ENCODE results near the gene HELT. TPM values are rescaled to one million over a fixed set of nuclear protein-coding genes. Genes with fewer than 3 reads are reported as not detected.
"Not testable (repeated sequence)": the region's sequence is repeated elsewhere in the genome, so short reads cannot be mapped to it uniquely, and the experiment has no call there.

HELT gene
- total and polyA plus RNA-seq, 2 donors from 2014 or later = 0.37 TPM; not detected in 1

DNA sequence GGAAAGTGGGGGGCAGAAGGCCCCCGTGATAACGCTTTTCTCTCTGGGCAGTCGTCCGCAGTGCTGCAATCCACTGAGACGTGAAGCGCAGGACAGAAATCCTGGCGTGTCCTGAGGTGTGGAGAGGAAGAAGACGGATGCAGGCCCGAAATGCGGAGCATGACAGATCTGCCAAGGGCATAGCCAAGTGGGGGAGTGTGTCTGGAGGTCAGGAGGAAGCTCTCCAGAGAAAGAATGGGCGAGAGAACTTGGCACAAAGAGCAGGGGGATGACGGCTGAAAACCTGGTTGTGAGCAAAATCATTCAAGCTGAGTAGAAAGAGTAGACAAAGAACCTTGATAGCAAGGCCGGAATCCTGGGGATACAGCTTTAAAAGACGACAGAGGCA, 23.7 kb upstream of the HELT start:
- intact Hi-C loops (cut with DNase I) = no loop called here
- Histone ChIP-seq H3K9me3 (ENCODE audit: control insufficient read depth in 2 of 3, insufficient read depth in 1 of 3, low read length in 3 of 3) (no peaks in the 10 kb centered on the region), H3K4me1 (ENCODE audit: control insufficient read depth in 2 of 3, insufficient read depth in 2 of 3, low read depth in 1 of 3, low read length in 3 of 3) (no peaks in the 10 kb centered on the region), H3K4me3 (ENCODE audit: low read length in 3 of 3) (no peak overlapping the region), H3K27ac (ENCODE audit: low read depth in 2 of 2, low read length in 2 of 2) (no peak overlapping the region), H3K9ac (ENCODE audit: low read length in 3 of 3) (no peak overlapping the region), H3K36me3 (ENCODE audit: control insufficient read depth in 2 of 3, insufficient read depth in 3 of 3, low read length in 3 of 3) (no peaks in the 10 kb centered on the region), H3K27me3 (ENCODE audit: control insufficient read depth, insufficient read depth, low read length) (no peaks in the 10 kb centered on the region)
- TF ChIP-seq, protein P1, sequence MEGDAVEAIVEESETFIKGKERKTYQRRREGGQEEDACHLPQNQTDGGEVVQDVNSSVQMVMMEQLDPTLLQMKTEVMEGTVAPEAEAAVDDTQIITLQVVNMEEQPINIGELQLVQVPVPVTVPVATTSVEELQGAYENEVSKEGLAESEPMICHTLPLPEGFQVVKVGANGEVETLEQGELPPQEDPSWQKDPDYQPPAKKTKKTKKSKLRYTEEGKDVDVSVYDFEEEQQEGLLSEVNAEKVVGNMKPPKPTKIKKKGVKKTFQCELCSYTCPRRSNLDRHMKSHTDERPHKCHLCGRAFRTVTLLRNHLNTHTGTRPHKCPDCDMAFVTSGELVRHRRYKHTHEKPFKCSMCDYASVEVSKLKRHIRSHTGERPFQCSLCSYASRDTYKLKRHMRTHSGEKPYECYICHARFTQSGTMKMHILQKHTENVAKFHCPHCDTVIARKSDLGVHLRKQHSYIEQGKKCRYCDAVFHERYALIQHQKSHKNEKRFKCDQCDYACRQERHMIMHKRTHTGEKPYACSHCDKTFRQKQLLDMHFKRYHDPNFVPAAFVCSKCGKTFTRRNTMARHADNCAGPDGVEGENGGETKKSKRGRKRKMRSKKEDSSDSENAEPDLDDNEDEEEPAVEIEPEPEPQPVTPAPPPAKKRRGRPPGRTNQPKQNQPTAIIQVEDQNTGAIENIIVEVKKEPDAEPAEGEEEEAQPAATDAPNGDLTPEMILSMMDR (IDR thresholded peaks at IDR 0.05; ENCODE audit: borderline replicate concordance, extremely low read depth, insufficient read depth) = no peak
- FAIRE-seq (no peak), DNase-seq (no peak)

DNA sequence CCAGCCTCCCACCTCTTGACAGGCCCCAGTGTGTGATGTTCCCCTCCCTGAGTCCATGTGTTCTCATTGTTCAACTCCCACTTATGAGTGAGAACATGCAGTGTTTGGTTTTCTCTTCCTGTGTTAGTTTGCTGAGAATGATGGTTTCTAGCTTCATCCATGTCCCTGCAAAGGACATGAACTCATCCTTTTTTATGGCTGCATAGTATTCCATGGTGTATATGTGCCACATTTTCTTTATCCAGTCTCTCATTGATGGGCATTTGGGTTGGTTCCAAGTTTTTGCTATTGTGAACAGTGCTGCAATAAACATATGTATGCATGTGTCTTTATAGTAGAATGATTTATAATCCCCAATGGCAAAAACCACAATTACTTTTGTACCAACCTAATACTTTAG, 20.6 kb upstream of the HELT start:
- FAIRE-seq; H3K9ac ChIP-seq (ENCODE audit: low read length in 3 of 3); H3K9me3 ChIP-seq (ENCODE audit: control insufficient read depth in 2 of 3, insufficient read depth in 1 of 3, low read length in 3 of 3); H3K4me3 ChIP-seq (ENCODE audit: low read length in 3 of 3); H3K27ac ChIP-seq (ENCODE audit: low read depth in 2 of 2, low read length in 2 of 2); intact Hi-C loops (cut with DNase I); H3K4me1 ChIP-seq (ENCODE audit: control insufficient read depth in 2 of 3, insufficient read depth in 2 of 3, low read depth in 1 of 3, low read length in 3 of 3); DNase-seq; H3K36me3 ChIP-seq (ENCODE audit: control insufficient read depth in 2 of 3, insufficient read depth in 3 of 3, low read length in 3 of 3); H3K27me3 ChIP-seq (ENCODE audit: control insufficient read depth, insufficient read depth, low read length): not testable (repeated sequence)

DNA sequence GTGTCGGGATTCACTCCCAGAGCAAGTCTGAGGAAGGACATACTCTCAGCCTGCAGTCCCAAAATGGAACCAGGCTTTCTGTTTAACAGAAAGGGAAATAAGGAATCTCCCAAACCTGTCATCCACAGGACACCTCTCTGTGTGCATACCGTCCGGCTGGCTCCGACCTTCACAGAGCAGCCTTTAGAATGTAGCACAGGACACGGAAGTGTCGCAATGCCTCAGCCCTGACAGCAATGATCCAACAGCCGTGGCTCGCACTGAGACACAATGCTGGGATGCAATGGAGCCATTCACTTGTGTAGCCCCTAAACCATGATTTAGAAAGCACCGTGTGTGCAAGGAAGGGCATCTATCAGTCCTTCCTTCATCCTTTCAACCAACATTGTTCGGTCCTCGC, 15.5 kb upstream of the HELT start:
- DNase-seq = no peak
- intact Hi-C loops (cut with DNase I) = no loop called here
- Histone ChIP-seq H3K9ac (ENCODE audit: low read length in 3 of 3) (no peak overlapping the region), H3K27ac (ENCODE audit: low read depth in 2 of 2, low read length in 2 of 2) (no peak overlapping the region), H3K36me3 (ENCODE audit: control insufficient read depth in 2 of 3, insufficient read depth in 3 of 3, low read length in 3 of 3) (no peaks in the 10 kb centered on the region), H3K27me3 (ENCODE audit: control insufficient read depth, insufficient read depth, low read length) (no peaks in the 10 kb centered on the region), H3K4me3 (ENCODE audit: low read length in 3 of 3) (no peak overlapping the region), H3K4me1 (ENCODE audit: control insufficient read depth in 2 of 3, insufficient read depth in 2 of 3, low read depth in 1 of 3, low read length in 3 of 3) (peaks cover 0 to 8% (median 0%) of the 10 kb centered on the region in 3 donors), H3K9me3 (ENCODE audit: control insufficient read depth in 2 of 3, insufficient read depth in 1 of 3, low read length in 3 of 3) (no peaks in the 10 kb centered on the region)
- TF ChIP-seq, protein P1 (IDR thresholded peaks at IDR 0.05; ENCODE audit: borderline replicate concordance, extremely low read depth, insufficient read depth) = no peak
- no peak for FAIRE-seq

DNA sequence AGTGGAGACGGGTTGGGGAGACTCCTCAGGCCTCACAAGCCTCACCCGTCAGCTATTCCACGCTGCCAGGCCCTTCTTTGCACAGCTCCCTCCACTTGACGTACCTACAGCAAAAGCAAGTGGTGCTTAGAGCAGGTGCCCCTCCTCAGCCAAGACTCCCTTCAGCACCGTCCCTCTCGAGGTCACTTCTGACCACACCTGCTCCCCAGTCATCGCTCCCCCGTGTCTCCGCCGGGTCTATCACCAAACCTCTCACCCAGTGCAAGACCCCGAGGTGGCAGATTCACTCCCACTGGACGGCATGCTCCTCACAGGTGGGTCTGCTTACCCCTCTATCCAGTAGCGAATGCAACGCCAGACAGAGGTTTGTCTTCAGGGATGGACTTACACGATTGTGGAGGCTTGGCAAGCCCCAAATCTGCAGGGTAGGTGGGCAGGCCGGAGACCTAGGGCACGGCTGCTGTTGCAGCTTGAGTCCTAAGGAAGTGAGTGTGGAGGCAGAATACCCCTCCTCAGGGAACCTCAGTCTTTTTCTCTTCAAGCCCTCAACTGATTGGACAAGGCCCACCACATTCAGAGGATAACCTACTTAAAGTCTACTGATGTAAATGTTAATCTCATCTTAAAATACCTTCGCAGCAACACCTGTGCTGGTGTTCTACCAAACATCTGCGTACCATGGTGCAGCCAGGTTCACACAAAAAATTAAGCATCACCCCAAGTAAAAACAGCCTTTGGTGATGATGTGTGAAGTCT, 14.5 kb upstream of the HELT start:
- Histone ChIP-seq H3K9ac (ENCODE audit: low read length in 3 of 3) (peak overlapping the region in 1 of 3 donors; percentile 46), H3K9me3 (ENCODE audit: control insufficient read depth in 2 of 3, insufficient read depth in 1 of 3, low read length in 3 of 3) (no peaks in the 10 kb centered on the region), H3K4me1 (ENCODE audit: control insufficient read depth in 2 of 3, insufficient read depth in 2 of 3, low read depth in 1 of 3, low read length in 3 of 3) (peaks cover 0 to 8% (median 0%) of the 10 kb centered on the region in 3 donors), H3K27me3 (ENCODE audit: control insufficient read depth, insufficient read depth, low read length) (no peaks in the 10 kb centered on the region), H3K36me3 (ENCODE audit: control insufficient read depth in 2 of 3, insufficient read depth in 3 of 3, low read length in 3 of 3) (no peaks in the 10 kb centered on the region), H3K27ac (ENCODE audit: low read depth in 2 of 2, low read length in 2 of 2) (peak overlapping the region; percentile 84 to 91), H3K4me3 (ENCODE audit: low read length in 3 of 3) (no peak overlapping the region)
- TF ChIP-seq, protein P1 (IDR thresholded peaks at IDR 0.05; ENCODE audit: borderline replicate concordance, extremely low read depth, insufficient read depth) = no peak
- intact Hi-C loops (cut with DNase I) = no loop called here
- FAIRE-seq (no peak), DNase-seq (no peak)
